Loucy (cell line): ENCODE data around the gene ASTL.

Experiments used
- H2AFZ ChIP-seq: fragments of 200-600 bp; sonication (generic); 2 replicates; pipeline ENCODE4 v1.6.0; 2016; ENCODE audit warnings: antibody characterized with exemption, mild to moderate bottlenecking, low read length, moderate library complexity
- H3F3A ChIP-seq: fragments of 200-600 bp; 2 replicates; pipeline ENCODE4 v1.6.0; 2016; ENCODE audit warnings: antibody characterized with exemption, low read depth, mild to moderate bottlenecking
- H3K27me3 ChIP-seq: fragments of 200-600 bp; sonication (generic); 2 replicates; pipeline ENCODE4 v1.6.1; 2014; ENCODE audit warnings: low read length, mild to moderate bottlenecking; ENCODE audit not compliant: insufficient read depth, poor library complexity, severe bottlenecking
- H3K36me3 ChIP-seq: fragments of 200-600 bp; sonication (generic); 2 replicates; pipeline ENCODE4 v1.6.1; 2016; ENCODE audit warnings: low read length; ENCODE audit not compliant: insufficient read depth
- H3K4me1 ChIP-seq: fragments of 200-600 bp; sonication (generic); 2 replicates; pipeline ENCODE4 v1.5.1; 2014; ENCODE audit warnings: low read length, mild to moderate bottlenecking; ENCODE audit not compliant: insufficient read depth, poor library complexity, severe bottlenecking
- H3K4me2 ChIP-seq: fragments of 200-600 bp; sonication (generic); 2 replicates; pipeline ENCODE4 v1.6.0; 2014; ENCODE audit warnings: antibody characterized with exemption, low read length, low read depth, mild to moderate bottlenecking; ENCODE audit not compliant: poor library complexity, severe bottlenecking
- H3K4me3 ChIP-seq: fragments of 200-600 bp; sonication (generic); 2 replicates; pipeline ENCODE4 v1.5.1; 2014; ENCODE audit warnings: low read length, mild to moderate bottlenecking, mixed read lengths; ENCODE audit not compliant: poor library complexity, severe bottlenecking
- H3K79me2 ChIP-seq: fragments of 200-600 bp; sonication (generic); 2 replicates; pipeline ENCODE4 v1.6.1; 2014; ENCODE audit warnings: low read length; ENCODE audit not compliant: insufficient read depth
- H3K9ac ChIP-seq: fragments of 200-600 bp; sonication (generic); 2 replicates; pipeline ENCODE4 v1.6.0; 2014; ENCODE audit warnings: mild to moderate bottlenecking, low read depth, low read length, moderate library complexity; ENCODE audit not compliant: poor library complexity, severe bottlenecking
- H3K9me2 ChIP-seq: fragments of 200-600 bp; sonication (generic); replicated peaks from 2 replicates; pipeline ENCODE4 v1.6.1; 2016; ENCODE audit warnings: low read depth, low read length, mixed read lengths
- H3K9me3 ChIP-seq: fragments of 200-600 bp; sonication (generic); 2 replicates; pipeline ENCODE4 v1.6.1; 2014; ENCODE audit warnings: mild to moderate bottlenecking, antibody characterized with exemption, low read length, low read depth; ENCODE audit not compliant: insufficient read depth
- H4K20me1 ChIP-seq: fragments of 200-600 bp; sonication (generic); 2 replicates; pipeline ENCODE4 v1.6.0; 2014; ENCODE audit warnings: antibody characterized with exemption, low read length, mild to moderate bottlenecking; ENCODE audit not compliant: insufficient read depth, poor library complexity, severe bottlenecking
- CTCF ChIP-seq: fragments of 200-600 bp; sonication (generic); conservative IDR thresholded peaks from 2 replicates; pipeline ENCODE4 v1.5.1; 2014; ENCODE audit warnings: mild to moderate bottlenecking, antibody characterized with exemption, low read length
- EZH2phosphoT487 ChIP-seq: fragments of 200-600 bp; IDR thresholded peaks from 2 replicates; pipeline ENCODE4 v1.6.1; 2018; ENCODE audit warnings: antibody characterized with exemption, mild to moderate bottlenecking, moderate library complexity, borderline replicate concordance

ASTL gene

GRCh38 chr2:96111257-96111640 lies 27.1 kb downstream of the ASTL start:
- no peaks in the 10 kb centered on the region for H4K20me1 ChIP-seq
- no peaks in the 10 kb centered on the region for H3F3A ChIP-seq
- H2AFZ ChIP-seq: no peak overlapping the region
- no peaks in the 10 kb centered on the region for H3K36me3 ChIP-seq
- no peaks in the 10 kb centered on the region for H3K9me2 ChIP-seq
- H3K9ac ChIP-seq: no peak overlapping the region
- no peaks in the 10 kb centered on the region for H3K27me3 ChIP-seq
- H3K4me2 ChIP-seq: no peak overlapping the region
- no peaks in the 10 kb centered on the region for H3K79me2 ChIP-seq
- H3K9me3 ChIP-seq: no peaks in the 10 kb centered on the region
- TF ChIP-seq CTCF (no peak), EZH2phosphoT487 (no peak)
- no peak overlapping the region for H3K4me3 ChIP-seq
- no peaks in the 10 kb centered on the region for H3K4me1 ChIP-seq

GRCh38 chr2:96110621-96111256 lies 27.6 kb downstream of the ASTL start:
- H3K9ac ChIP-seq: no peak overlapping the region
- H2AFZ ChIP-seq: no peak overlapping the region
- no peaks in the 10 kb centered on the region for H4K20me1 ChIP-seq
- H3K36me3 ChIP-seq: no peaks in the 10 kb centered on the region
- H3K9me2 ChIP-seq: no peaks in the 10 kb centered on the region
- no peaks in the 10 kb centered on the region for H3K79me2 ChIP-seq
- no peaks in the 10 kb centered on the region for H3K27me3 ChIP-seq
- H3K4me3 ChIP-seq: no peak overlapping the region
- H3K9me3 ChIP-seq: no peaks in the 10 kb centered on the region
- TF ChIP-seq CTCF (no peak), EZH2phosphoT487 (no peak)
- H3F3A ChIP-seq: no peaks in the 10 kb centered on the region
- H3K4me2 ChIP-seq: no peak overlapping the region
- H3K4me1 ChIP-seq: no peaks in the 10 kb centered on the region

- no peak overlapping the region for H3K4me2 ChIP-seq
- H3K4me3 ChIP-seq: no peak overlapping the region
- no peaks in the 10 kb centered on the region for H3F3A ChIP-seq
- H3K79me2 ChIP-seq: no peaks in the 10 kb centered on the region
- H4K20me1 ChIP-seq: no peaks in the 10 kb centered on the region
- no peak for TF ChIP-seq CTCF
- TF ChIP-seq EZH2phosphoT487: no peak
- no peak overlapping the region for H2AFZ ChIP-seq
- no peaks in the 10 kb centered on the region for H3K4me1 ChIP-seq
- H3K9me2 ChIP-seq: no peaks in the 10 kb centered on the region
- no peaks in the 10 kb centered on the region for H3K36me3 ChIP-seq
- H3K9me3 ChIP-seq: no peaks in the 10 kb centered on the region
- no peak overlapping the region for H3K9ac ChIP-seq
- H3K27me3 ChIP-seq: no peaks in the 10 kb centered on the region
Observed at GRCh38 chr2:96109931-96110511, 28.3 kb downstream of the ASTL start.
